ENCODE data around the gene ZNF275.
"Not testable (repeated sequence)": the region's sequence is repeated elsewhere in the genome, so short reads cannot be mapped to it uniquely, and the experiment has no call there.

ZNF275 gene

GRCh38 chrX:153319295-153320046 lies 14.5 kb upstream of the ZNF275 start:
- DNase-seq: no peak

DNA sequence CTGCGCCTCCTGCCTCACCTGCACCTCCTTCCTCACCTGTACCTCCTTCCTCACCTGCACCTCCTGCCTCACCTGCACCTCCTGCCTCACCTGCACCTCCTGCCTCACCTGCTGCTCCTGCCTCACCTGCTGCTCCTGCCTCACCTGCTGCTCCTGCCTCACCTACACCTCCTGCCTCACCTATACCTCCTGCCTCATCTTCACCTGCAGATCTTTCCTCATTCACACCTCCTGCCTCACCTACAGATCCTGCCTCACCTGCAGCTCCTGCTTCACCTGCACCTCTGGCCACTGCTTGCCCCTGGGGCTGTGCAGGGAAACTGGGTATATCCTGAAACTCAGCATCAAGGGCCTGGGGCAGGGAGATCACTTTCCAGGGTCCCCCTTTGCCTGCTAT lies 13.9 kb upstream of the ZNF275 start:
- not testable (repeated sequence) for DNase-seq

DNA sequence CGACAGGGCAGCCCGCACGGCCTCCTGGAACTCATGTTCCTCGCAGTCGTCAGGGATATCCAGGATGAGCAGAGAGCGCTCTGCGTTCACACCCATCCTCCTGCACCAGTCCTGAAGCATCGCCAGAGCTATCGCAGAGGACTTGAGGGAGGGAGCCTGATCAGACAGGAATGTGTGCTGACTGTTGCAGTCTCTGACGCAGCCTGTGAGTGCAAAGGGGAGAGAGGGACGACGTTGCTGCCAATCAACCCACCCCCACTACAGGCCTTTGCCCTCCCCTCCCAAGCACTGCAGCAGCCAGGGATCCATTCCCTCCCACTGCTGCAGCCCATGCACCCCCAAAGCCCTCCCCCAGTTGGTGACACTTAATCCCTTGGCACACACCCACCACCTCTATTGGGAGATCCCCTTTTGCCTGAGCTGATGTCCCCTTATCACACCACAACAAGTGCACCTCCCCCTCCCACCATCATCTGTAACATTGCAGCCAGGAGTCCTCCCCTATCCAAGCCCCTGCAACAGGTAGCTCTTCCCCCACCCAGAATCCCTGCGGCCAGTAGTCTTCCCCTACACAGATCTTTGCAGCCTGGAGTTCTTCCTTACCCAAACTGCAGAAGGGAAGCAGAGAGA lies 13.3 kb upstream of the ZNF275 start:
- DNase-seq: no peak

- no peak for DNase-seq
Observed at GRCh38 chrX:153321381-153322124, 12.4 kb upstream of the ZNF275 start, which contains the start of gene PNMA6F. Gene PNMA6F (minus strand): TSS chrX:153321767. CDS start chrX:153320674, 1,093 bp downstream.

GRCh38 chrX:153327561-153327960 lies 6.4 kb upstream of the ZNF275 start:
- DNase-seq: no peak

GRCh38 chrX:153333266-153333665 lies 687 bp upstream of the ZNF275 start:
- no peak for DNase-seq

DNA sequence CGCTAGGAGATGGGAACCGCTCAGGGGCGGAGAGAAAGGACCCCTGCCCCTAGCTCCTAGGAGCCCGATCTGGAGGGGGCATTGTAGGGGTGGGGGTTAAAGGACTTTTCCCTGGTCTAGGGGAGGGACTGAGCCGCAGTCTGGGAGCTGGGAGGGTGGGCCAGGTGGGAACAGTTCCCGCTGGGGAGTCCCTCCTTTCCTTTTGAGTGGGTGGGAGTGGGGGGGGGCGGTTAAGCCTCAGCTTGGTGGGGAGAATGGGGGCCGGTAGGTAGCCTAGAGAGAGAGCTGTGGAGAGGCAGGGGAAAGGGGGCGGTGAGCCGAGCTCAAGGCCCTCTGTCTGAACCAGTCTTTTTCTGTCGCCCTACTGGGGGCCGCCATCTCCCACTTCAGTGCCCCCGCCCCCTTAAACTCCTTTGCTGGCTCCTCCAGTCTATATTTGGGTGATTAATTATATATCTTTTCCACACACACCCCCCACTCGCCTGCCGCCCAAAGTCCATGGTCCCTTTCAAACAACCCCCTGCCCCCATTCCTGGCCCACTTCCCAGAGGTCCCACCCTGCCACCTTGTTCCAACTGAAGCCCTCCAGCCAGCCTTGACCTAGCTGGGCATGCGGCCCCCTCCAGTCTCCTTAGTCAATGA lies 822 bp downstream of the ZNF275 start:
- DNase-seq: no peak

DNA sequence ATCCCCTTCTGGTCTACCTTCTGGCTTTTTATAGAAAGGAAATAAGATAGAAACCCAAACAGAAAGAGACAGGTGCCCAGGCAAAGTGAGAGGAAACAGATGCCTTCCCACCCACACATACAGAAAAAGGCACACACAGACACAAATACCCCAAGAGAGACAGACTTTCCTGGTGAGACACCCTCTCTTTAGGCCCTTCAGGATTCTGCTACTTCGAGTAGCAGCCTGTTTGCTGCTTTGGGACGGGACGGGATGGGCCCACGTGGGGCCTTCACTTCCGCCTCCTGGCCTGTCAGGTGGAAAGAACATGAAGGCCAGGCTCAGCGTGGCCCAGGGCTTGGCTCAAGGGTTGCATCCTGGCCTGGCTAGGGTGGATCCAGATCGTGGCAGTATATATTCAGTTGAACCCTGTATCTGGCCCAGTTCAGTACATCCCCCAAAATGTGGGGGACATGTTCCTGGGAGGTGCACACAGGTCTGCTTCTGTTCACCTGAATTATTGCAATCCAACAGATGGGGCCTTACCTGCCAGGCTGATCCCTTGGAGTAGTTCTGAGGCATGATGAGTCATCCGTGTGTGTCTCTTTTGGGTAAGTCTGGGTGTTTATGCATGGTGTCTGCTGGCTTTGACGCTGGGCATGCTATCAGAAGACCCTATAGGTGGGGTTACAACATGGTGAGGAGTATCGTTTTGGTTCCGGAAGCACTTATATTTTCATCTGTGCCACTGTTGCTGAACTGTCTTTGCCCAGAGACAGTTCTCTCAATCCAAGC lies 2.4 kb downstream of the ZNF275 start:
- DNase-seq: no peak

DNA sequence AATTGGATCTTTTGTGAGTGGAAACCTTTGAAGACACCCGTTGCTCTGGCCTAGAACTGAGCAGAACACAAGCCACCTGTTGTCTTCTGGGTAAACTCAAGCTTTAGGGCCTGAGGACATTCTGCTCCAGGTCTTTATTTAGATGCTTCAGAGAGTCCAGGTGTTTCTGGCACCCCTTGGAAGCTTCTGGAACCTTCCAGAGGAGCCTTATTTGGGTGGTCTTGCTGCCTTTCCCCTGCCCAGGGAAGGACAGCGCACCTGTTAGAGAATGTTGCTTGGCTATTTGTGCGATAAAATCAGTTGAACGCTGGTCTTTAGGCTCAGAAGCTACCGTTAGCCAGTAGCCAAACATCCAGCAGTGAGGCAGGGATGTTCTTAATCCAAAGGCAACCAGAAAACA lies 3.0 kb downstream of the ZNF275 start:
- no peak for DNase-seq

DNA sequence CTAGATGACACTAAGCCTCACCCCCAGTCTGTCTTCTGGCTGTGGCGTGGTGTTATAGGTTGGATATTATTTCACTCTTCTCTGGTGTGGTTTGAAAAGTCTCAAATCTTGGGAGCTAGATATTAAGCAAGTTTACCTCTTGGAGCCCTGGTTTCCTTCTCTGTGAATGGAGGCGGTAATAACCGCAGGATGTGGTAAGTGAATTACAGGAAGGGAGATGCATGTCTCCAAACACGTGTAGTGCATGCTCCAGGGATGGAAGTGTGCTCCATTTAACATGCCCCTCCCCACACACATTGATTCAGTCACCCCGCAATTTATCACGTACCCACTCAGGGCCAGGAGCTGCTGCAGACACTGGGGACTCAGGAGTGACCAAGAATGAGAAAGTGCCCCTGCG lies 4.9 kb downstream of the ZNF275 start:
- DNase-seq: no peak

DNA sequence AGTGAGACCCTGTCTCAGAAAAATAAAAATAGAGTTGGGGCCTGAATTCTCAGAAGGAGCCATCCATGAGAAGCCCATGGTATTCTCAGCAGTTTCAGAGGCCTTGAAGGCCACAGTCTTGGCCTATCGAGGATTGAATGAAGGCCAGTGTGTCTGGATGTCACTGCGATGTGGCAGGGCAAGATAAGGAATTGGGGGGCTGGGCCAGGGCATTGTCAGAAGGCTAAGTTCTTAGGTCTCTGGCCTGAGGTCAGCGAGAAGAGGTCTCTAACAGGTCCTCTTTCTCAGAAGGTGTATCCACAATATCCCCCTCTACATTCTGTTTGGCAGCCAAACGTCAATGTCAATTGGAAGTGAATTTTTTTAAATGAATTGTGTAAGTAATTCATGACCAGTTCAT lies 5.7 kb downstream of the ZNF275 start:
- DNase-seq: no peak

GRCh38 chrX:153340111-153340510 lies 6.2 kb downstream of the ZNF275 start:
- no peak for DNase-seq

GRCh38 chrX:153342762-153343558 lies 9.0 kb downstream of the ZNF275 start:
- no peak for DNase-seq

DNA sequence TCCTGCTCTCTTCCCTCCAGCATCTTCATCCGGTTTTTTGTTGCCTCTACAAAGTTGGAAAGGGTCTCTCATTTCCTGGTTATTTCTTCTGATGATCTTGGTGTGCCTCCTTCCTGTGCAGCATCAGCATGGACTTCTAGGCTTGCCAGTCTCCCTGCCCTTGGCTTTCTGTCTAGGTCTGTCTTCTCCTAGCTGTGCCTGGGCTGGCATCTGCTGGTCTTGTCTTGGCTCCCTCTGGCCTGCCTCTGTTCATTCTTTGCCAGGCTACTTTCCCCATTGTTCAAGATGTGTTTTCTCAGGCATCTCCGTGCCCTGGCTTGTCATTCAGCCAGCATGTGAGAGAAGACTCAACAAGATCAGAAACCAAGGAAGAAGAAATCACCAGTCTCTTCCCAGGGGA lies 9.7 kb downstream of the ZNF275 start:
- DNase-seq: no peak

- no peak for DNase-seq
Observed at GRCh38 chrX:153347530-153347929, 13.6 kb downstream of the ZNF275 start.

DNA sequence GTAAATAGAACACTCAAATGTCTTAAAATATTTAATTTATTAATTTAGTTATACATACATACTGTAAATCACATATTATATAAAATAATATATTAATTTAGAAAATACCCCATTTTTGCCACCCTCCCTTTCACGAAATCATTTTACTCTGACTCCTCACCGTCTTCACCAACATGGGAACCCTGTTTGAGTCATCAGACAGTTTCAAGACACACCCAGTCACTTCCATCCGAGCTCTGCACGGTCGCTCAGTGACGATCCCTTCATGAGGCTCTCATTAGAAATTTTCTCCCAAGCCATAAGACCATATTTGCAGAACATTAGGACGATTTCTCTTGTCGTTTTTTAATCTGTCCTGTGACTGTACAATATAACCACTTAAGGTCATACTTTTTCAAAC lies 14.5 kb downstream of the ZNF275 start:
- DNase-seq: no peak

- no peak for DNase-seq
Observed at GRCh38 chrX:153349952-153350351, 16.0 kb downstream of the ZNF275 start.

GRCh38 chrX:153351981-153352380 lies 18.0 kb downstream of the ZNF275 start:
- no peak for DNase-seq

- no peak for DNase-seq
Observed at GRCh38 chrX:153352858-153353257, 18.9 kb downstream of the ZNF275 start.

DNA sequence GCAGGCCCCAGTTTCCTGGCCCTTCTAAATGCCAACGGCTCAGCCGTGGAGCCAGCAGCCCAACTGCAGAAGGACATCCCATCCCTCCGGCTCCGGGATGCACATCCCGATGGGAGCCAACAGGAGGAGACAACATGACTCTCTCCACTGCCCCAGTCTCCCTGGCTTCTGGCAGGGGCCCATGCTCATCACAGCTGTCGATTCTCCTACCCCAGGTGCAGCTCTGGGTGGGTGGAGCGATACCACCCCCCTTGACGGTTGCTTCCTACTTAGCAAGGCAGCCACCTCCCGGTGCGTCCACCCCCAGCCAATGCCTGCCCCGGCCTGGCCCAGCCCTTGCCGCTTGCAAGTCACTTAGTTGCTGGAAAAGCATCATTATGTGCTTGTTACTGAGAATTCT lies 19.5 kb downstream of the ZNF275 start:
- DNase-seq: no peak

DNA sequence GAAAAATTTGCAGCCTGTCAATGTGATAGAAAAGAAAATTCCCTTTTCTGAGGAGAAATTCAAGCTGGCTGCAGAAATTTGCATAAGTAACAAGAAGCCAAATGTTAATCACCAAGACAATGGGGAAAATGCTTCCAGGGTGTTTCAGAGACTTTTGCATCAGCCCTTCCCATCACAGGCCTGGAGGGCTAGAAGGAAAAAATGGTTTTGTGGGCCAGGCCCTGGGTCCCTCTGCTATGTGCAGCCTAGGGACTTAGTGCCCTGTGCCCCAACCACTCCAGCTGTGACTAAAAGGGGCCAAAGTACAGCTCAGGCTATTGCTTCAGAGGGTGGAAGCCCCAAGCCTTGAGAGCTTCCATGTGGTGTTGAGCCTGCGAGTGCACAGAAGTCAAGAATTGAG lies 23.9 kb downstream of the ZNF275 start:
- DNase-seq: no peak
